Mucosa of descending colon (tissue), 3 donors: ENCODE results near the gene CFAP45. TPM values are rescaled to one million over a fixed set of nuclear protein-coding genes. Genes with fewer than 3 reads are reported as not detected.

Experiments used
- ATAC-seq: fragments of 200-7000 bp; cut with Tn5 transposase; one replicate; pipeline ENCODE4 v1.9.1; 2020; ENCODE audit warnings: mild to moderate bottlenecking, moderate library complexity
- DNase-seq, 3 donors: peaks; one replicate each; pipeline ENCODE4 v3.0.0-alpha.2; 2020
- H3K36me3 ChIP-seq: fragments of 200-600 bp; one replicate; pipeline ENCODE4 v1.8.0; 2021; ENCODE audit warnings: low read depth, mild to moderate bottlenecking
- H3K4me1 ChIP-seq: fragments of 200-600 bp; one replicate; pipeline ENCODE4 v1.8.0; 2021; ENCODE audit warnings: low read depth, mild to moderate bottlenecking
- H3K4me3 ChIP-seq: fragments of 200-600 bp; one replicate; pipeline ENCODE4 v1.8.0; 2021; ENCODE audit warnings: mild to moderate bottlenecking
- H3K9me3 ChIP-seq: fragments of 200-600 bp; one replicate; pipeline ENCODE4 v1.8.0; 2021; ENCODE audit warnings: mild to moderate bottlenecking
- intact Hi-C, 2 donors: fragments of 100-400 bp; cut with DNase I in 1 of 2; cut with micrococcal nuclease in 1 of 2; formaldehyde crosslinking; loops; one replicate each; pipeline versions ENCODE4 v1.11.0 to v1.11.1; 2022; cut with DNase I, micrococcal nuclease
- total RNA-seq, 3 donors: library from RNA; stranded (reverse); fragmentation: NEBNext Ultra II Directional in 2 of 3; extraction: Animal tissue kit (Norgen Biotek cat#: 25700) in 2 of 3; gene quantifications; one replicate each; pipeline versions ENCODE4 v1.2.1 to v1.2.4, GENCODE V29; 2021 to 2023
- TF ChIP-seq, protein P1 (sequence below): fragments of 200-600 bp; IDR thresholded peaks from one replicate; pipeline ENCODE4 v1.8.0; 2022; ENCODE audit warnings: antibody characterized with exemption, mild to moderate bottlenecking
- donor health status: DM: no; HTN: no; CAD: no; lungs with moderate emphysema.
- donor health status: DM: no; HTN: no; CAD: no.
- donor health status: DM: no; HTN: yes; CAD: no.

Gene CFAP45
- total RNA-seq, 3 donors from 2014 or later, result 0.36 to 0.57 TPM; not detected in 1

DNA sequence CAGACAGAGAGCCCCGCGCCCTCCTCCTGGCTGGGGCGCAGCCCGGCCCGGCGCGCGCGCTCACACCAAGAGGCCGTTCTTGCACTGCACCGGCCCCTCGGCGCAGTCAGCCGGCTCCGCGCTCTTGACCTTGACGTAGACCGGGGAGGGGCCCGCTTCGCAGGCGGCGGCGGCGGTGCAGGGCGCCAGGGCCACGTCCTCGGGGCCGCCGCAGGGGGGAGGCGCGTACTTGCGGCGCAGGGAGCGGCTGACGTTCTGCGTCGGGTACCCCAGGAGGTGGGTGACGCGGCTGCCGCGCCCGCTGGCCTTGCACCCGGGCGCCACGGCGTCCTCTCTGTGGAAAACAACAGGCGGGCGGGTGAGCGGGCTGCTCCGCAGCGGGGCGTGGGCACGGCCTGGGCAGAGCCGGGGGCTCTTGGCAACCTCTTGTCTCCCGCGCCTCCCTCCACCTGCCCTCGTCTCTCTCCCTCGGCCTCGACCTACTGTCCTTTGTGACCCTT lies 45.2 kb downstream of the CFAP45 start:
- TF ChIP-seq, protein P1, sequence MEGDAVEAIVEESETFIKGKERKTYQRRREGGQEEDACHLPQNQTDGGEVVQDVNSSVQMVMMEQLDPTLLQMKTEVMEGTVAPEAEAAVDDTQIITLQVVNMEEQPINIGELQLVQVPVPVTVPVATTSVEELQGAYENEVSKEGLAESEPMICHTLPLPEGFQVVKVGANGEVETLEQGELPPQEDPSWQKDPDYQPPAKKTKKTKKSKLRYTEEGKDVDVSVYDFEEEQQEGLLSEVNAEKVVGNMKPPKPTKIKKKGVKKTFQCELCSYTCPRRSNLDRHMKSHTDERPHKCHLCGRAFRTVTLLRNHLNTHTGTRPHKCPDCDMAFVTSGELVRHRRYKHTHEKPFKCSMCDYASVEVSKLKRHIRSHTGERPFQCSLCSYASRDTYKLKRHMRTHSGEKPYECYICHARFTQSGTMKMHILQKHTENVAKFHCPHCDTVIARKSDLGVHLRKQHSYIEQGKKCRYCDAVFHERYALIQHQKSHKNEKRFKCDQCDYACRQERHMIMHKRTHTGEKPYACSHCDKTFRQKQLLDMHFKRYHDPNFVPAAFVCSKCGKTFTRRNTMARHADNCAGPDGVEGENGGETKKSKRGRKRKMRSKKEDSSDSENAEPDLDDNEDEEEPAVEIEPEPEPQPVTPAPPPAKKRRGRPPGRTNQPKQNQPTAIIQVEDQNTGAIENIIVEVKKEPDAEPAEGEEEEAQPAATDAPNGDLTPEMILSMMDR, result no peak
- no peaks in the 10 kb centered on the region for H3K9me3 ChIP-seq
- H3K4me3 ChIP-seq, result peak overlapping the region; percentile 22
- peak; percentile 94 for ATAC-seq
- peak; percentile 89 to 93 (median 92) for DNase-seq
- no peaks in the 10 kb centered on the region for H3K36me3 ChIP-seq
- H3K4me1 ChIP-seq, result peaks cover 7% of the 10 kb centered on the region
- intact Hi-C loops, result no loop called here

DNA sequence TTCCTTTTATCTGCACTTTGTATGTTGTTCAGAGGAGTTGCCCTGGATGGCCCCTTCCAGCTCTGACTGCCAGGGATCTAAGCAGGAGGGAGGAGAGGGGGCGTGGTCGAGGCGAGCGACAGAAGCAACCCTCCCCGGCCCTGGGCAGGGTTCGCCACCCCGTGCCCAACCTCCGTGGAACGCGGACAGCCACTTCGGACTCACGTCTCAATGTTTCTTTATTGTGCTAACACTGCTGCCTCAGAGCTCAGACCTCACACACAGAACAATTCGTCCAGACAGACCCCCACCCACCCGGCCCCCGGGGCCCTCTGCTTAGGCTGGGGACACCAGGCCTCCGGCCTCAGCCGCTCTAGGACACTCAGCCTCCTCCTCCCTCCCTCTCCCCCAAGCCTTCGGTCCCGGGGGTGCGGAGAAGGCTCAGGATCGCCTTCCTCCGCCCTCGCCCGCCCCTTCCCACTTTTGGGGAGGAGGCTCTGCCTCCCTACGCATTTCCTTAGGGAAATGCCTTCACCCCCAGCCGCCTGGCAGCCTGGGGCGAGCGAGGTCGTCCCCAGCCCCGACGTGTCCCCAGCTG lies 45.8 kb downstream of the CFAP45 start:
- DNase-seq, result peak; percentile 86 to 93 (median 89)
- intact Hi-C loops, result no loop called here
- ATAC-seq, result peak; percentile 84
- H3K36me3 ChIP-seq, result no peaks in the 10 kb centered on the region
- H3K4me1 ChIP-seq, result peaks cover 11% of the 10 kb centered on the region
- no peaks in the 10 kb centered on the region for H3K9me3 ChIP-seq
- TF ChIP-seq, protein P1, result no peak
- H3K4me3 ChIP-seq, result peak overlapping the region; percentile 22

DNA sequence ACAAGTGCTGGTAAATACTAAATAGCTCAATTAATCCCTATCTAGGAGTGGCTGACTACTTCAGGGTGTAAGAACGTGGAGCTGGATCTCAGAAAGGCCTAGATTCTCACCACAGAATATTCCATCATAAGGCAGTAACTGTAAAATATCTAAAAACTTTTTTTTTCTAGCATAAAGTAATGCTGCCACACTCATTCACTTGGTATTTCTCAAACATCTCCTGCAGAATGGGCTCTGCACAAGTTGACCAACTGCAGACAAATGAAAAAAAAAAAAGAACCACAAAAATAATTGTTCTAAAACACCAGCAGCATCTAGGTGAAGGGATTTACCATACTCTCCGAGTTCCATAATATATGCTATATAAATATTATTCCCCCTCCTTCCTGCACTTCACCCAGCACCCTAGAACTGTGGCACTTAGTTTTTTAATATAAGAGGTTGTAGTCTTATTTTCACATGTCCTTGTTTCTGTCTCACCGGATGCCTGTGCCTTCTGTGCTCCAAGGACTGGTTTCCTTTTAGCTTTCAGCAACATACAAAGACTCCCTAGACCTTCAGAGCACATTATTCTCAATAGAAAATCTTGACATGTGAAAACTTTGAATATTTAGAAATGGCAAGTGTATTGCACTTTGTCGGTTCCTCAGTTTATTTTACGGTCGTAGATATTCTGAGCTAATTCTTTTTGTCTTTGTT lies 46.4 kb downstream of the CFAP45 start:
- Histone ChIP-seq H3K9me3 (no peaks in the 10 kb centered on the region), H3K36me3 (no peaks in the 10 kb centered on the region), H3K4me1 (peaks cover 11% of the 10 kb centered on the region), H3K4me3 (peak overlapping the region; percentile 22)
- intact Hi-C loops, result no loop called here
- ATAC-seq (no peak), DNase-seq (no peak)
- TF ChIP-seq, protein P1, result no peak

DNA sequence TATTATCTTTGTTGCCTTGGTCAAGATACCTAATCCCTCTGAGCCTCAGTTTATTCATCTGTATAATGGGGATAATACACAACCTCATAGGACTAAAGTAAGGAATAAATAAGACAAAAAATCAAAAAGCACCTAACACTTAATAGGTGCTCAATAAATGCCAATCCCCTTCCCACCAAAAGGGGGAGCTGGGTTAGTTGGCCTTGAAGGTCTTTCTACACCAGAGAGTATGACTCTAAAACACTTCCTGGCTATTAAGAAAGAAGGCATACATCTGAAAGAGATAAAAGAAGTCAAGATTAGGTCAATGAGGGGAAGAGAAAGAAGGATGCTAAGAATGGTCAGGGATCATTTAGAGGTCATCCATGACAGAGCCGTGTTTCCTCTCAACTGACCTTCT lies 48.6 kb downstream of the CFAP45 start:
- no peak for ATAC-seq

DNA sequence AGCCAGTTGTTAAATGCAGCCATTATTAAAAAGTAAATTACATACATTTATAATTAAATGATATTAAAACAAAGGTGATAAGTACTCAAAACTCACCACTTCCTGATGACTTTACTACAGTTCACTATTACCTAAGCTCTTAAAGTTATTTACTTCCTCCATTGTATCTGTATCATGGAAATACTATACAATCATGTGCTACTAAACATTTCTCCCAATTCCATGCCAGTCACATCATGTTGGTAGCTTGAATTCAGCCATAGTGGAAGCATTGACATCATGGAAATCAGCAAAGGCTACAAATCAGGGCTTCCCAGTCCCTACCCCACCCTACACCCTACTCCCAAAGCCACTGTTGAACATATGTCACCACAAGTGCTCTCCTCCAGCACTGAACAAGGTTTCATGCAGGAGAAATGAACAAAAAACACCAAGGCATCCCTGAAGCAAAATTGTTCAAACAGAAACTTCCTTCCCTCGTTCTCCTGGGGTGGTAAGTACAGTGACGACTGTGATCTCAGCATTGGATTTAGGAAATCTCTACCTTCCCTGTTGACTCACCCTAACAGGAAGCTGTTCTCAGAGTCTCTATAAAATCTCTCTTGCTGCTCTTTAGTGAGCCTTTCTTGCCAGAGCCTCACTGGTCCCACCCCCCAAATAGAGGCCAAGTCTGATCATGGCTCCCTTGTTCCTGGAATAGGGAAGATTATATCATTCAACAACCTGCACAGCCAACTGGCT lies 50.2 kb downstream of the CFAP45 start:
- no peak for DNase-seq
- Histone ChIP-seq H3K36me3 (no peaks in the 10 kb centered on the region), H3K4me3 (no peak overlapping the region), H3K4me1 (peaks cover 11% of the 10 kb centered on the region), H3K9me3 (no peaks in the 10 kb centered on the region)
- TF ChIP-seq, protein P1, result no peak
- intact Hi-C loops, result no loop called here
- peak; percentile 17 for ATAC-seq

More for the DNA sequence above, 48.6 kb downstream of the CFAP45 start:
- DNase-seq, result no peak
- intact Hi-C loops, result no loop called here
- Histone ChIP-seq H3K4me1 (peaks cover 11% of the 10 kb centered on the region), H3K9me3 (no peaks in the 10 kb centered on the region), H3K4me3 (no peak overlapping the region), H3K36me3 (no peaks in the 10 kb centered on the region)
- TF ChIP-seq, protein P1, result no peak
